NT2/D1 (cell line): Measurements from ENCODE around the gene MTO1.

Experiments
- SUZ12 ChIP-seq: IDR thresholded peaks from 2 replicates; pipeline ENCODE4 v1.6.1; 2011; ENCODE audit not compliant: insufficient read length, insufficient read depth; ENCODE audit errors: extremely low read depth
- ZNF274 ChIP-seq: IDR thresholded peaks from 2 replicates; pipeline ENCODE4 v1.6.1; 2011; ENCODE audit warnings: mild to moderate bottlenecking, low read depth, low read length

DNA sequence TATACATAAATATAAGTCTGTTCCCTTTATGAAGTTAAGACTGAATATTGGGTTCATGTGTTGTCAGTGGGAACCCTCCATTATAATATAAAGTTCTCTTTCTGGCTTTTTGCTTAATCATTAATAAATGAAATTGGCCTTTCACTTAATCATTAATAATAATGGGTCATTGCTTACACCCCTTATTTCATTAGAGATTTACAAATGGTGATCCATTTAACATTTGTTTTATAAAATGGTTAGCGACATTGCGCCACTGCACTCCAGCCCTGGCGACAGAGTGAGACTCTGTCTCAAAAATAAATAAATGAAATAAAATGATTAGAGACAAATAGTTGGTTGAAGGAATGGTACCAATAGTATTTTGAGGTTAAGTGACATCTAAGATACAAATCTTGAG lies 48.4 kb upstream of the MTO1 start:
- TF ChIP-seq ZNF274 (no peak), SUZ12 (no peak)
